MM.1S (cell line): ENCODE measurements around the gene PIGR.

Experiments used
- DNase-seq: peaks from one replicate; pipeline ENCODE4 v3.0.0-alpha.2; 2015
- H2AFZ ChIP-seq: fragments of 300-600 bp; sonication (generic); 2 replicates; pipeline ENCODE4 v1.6.0; 2016; ENCODE audit warnings: antibody characterized with exemption, low read length
- H3F3A ChIP-seq: fragments of 300-600 bp; sonication (generic); 2 replicates; pipeline ENCODE4 v1.6.1; 2016; ENCODE audit warnings: mild to moderate bottlenecking, antibody characterized with exemption, low read length, moderate library complexity, mixed read lengths; ENCODE audit not compliant: insufficient read depth
- H3K27ac ChIP-seq: fragments of 300-600 bp; sonication (generic); 2 replicates; pipeline ENCODE4 v1.5.1; 2016; ENCODE audit warnings: mild to moderate bottlenecking, low read length
- H3K27me3 ChIP-seq: fragments of 300-600 bp; sonication (generic); replicated peaks from 2 replicates; pipeline ENCODE4 v1.6.0; 2016; ENCODE audit warnings: low read length; ENCODE audit not compliant: insufficient read depth
- H3K36me3 ChIP-seq: fragments of 300-600 bp; sonication (generic); replicated peaks from 2 replicates; pipeline ENCODE4 v1.6.1; 2016; ENCODE audit warnings: mild to moderate bottlenecking, low read length, mixed read lengths; ENCODE audit not compliant: insufficient read depth
- H3K4me1 ChIP-seq: fragments of 300-600 bp; sonication (generic); 2 replicates; pipeline ENCODE4 v1.6.1; 2016; ENCODE audit warnings: low read length, mixed read lengths
- H3K4me2 ChIP-seq: fragments of 300-600 bp; sonication (generic); 2 replicates; pipeline ENCODE4 v1.6.0; 2016; ENCODE audit warnings: low read depth, low read length
- H3K4me3 ChIP-seq: fragments of 300-600 bp; sonication (generic); 2 replicates; pipeline ENCODE4 v1.5.1; 2016; ENCODE audit warnings: low read length, mixed read lengths
- H3K79me2 ChIP-seq: fragments of 300-600 bp; sonication (generic); 2 replicates; pipeline ENCODE4 v1.6.1; 2016; ENCODE audit warnings: mixed run types, low read length, mixed read lengths
- H3K9ac ChIP-seq: fragments of 300-600 bp; sonication (generic); 2 replicates; pipeline ENCODE4 v1.6.1; 2016; ENCODE audit warnings: low read length, mixed read lengths
- H3K9me2 ChIP-seq: fragments of 300-600 bp; sonication (generic); replicated peaks from 2 replicates; pipeline ENCODE4 v1.6.1; 2016; ENCODE audit warnings: mild to moderate bottlenecking, low read length, mixed read lengths; ENCODE audit not compliant: insufficient read depth
- H3K9me3 ChIP-seq: fragments of 300-600 bp; sonication (generic); replicated peaks from 2 replicates; pipeline ENCODE4 v1.6.1; 2016; ENCODE audit warnings: mild to moderate bottlenecking, low read length, mixed read lengths; ENCODE audit not compliant: insufficient read depth
- H4K20me1 ChIP-seq: fragments of 300-600 bp; sonication (generic); 2 replicates; pipeline ENCODE4 v1.6.1; 2016; ENCODE audit warnings: mild to moderate bottlenecking, low read length, moderate library complexity, mixed read lengths; ENCODE audit not compliant: insufficient read depth
- EZH2 ChIP-seq: fragments of 300-600 bp; sonication (generic); optimal IDR thresholded peaks from 2 replicates; pipeline ENCODE3; 2017; ENCODE audit warnings: low read depth, mild to moderate bottlenecking, antibody characterized with exemption, low read length, mixed read lengths
- EZH2phosphoT487 ChIP-seq: fragments of 300-600 bp; sonication (generic); IDR thresholded peaks from 2 replicates; pipeline ENCODE4 v1.6.1; 2018; ENCODE audit warnings: antibody characterized with exemption, low read length
- TF ChIP-seq, protein P1 (sequence below): fragments of 300-600 bp; sonication (generic); IDR thresholded peaks from 2 replicates; pipeline ENCODE4 v1.5.1; 2016; ENCODE audit warnings: antibody characterized with exemption, low read length, mixed read lengths

Gene PIGR

DNA sequence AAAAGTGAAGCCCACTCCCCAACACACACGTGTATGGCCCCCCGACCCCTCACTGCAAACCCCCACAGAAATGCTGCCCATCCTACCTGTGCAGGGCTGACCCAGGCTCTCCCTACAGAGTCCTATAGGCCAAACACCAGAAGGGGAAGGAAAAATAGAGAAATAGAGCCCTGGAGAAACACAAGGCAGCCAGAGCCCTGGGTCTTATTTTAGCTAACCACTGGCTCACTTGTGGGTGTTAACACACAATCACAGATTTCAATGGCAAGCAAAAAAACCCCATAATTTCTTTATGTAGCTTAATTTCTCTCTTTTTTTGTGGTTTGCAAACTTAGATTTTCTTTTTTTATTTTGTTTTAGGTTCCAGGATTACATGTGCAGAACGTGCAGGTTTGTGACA is 989 bp upstream of the PIGR start:
- Histone ChIP-seq H4K20me1 (no peaks in the 10 kb centered on the region), H3K9me2 (no peaks in the 10 kb centered on the region), H3K4me3 (no peak overlapping the region), H3K4me1 (no peaks in the 10 kb centered on the region), H3K27ac (no peak overlapping the region), H3K9ac (no peak overlapping the region), H2AFZ (no peak overlapping the region), H3F3A (no peaks in the 10 kb centered on the region), H3K9me3 (no peaks in the 10 kb centered on the region), H3K79me2 (no peaks in the 10 kb centered on the region), H3K27me3 (no peaks in the 10 kb centered on the region), H3K4me2 (no peak overlapping the region), H3K36me3 (no peaks in the 10 kb centered on the region)
- TF ChIP-seq EZH2phosphoT487 (no peak), EZH2 (no peak)
- TF ChIP-seq, protein P1, sequence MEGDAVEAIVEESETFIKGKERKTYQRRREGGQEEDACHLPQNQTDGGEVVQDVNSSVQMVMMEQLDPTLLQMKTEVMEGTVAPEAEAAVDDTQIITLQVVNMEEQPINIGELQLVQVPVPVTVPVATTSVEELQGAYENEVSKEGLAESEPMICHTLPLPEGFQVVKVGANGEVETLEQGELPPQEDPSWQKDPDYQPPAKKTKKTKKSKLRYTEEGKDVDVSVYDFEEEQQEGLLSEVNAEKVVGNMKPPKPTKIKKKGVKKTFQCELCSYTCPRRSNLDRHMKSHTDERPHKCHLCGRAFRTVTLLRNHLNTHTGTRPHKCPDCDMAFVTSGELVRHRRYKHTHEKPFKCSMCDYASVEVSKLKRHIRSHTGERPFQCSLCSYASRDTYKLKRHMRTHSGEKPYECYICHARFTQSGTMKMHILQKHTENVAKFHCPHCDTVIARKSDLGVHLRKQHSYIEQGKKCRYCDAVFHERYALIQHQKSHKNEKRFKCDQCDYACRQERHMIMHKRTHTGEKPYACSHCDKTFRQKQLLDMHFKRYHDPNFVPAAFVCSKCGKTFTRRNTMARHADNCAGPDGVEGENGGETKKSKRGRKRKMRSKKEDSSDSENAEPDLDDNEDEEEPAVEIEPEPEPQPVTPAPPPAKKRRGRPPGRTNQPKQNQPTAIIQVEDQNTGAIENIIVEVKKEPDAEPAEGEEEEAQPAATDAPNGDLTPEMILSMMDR: no peak
- DNase-seq: no peak

DNA sequence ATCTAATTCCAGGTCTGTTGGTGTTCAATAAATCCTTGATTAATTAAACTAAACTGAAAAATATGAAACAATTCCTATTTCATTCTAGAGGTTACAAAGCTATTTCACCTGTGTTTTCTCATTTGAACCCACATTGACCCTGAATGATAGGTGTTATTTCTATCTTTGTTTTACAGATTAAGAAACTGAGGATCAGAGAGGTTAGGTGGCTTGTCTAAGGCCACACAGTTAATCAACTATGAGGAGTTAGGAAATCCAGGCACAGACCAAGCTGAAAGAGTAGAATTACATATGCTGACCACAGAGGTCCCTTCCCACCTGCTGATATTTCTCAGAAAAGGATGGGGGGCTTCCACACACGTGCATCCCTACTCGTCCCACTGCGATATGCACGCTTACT is 487 bp downstream of the PIGR start:
- Histone ChIP-seq H2AFZ (0 out of 2 replicates have a peak overlapping the region, but pooled peaks have one; percentile 28), H3K79me2 (no peaks in the 10 kb centered on the region), H3K27ac (no peak overlapping the region), H3K36me3 (no peaks in the 10 kb centered on the region), H3K9ac (no peak overlapping the region), H3K4me3 (no peak overlapping the region), H4K20me1 (no peaks in the 10 kb centered on the region), H3K27me3 (no peaks in the 10 kb centered on the region), H3K9me3 (no peaks in the 10 kb centered on the region), H3K4me1 (no peaks in the 10 kb centered on the region), H3K9me2 (no peaks in the 10 kb centered on the region), H3K4me2 (0 out of 2 replicates have a peak overlapping the region, but pooled peaks have one; percentile 11), H3F3A (no peaks in the 10 kb centered on the region)
- TF ChIP-seq EZH2: no peak
- TF ChIP-seq, protein P1: no peak
- no peak for TF ChIP-seq EZH2phosphoT487
- DNase-seq: no peak

DNA sequence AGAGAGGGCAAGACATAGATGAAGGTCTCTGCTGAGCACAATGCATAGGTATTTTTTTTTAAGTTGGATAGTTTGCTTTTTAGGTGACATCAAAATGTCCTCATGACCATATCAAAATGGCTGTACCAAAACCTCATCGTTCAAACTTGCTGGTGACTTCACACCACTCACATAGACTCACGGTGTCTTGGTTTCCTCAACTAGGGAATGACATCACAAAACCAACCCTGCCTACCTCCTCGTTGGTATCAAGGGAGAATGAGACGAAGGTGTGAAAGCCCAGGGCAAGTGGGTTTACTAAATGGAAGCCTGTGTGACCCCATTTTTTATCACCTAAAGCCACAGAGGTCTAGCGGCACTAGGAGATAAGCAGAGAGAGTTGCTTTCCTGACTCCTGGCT is 1.6 kb downstream of the PIGR start:
- H3K27me3 ChIP-seq: no peaks in the 10 kb centered on the region
- no peaks in the 10 kb centered on the region for H3K9me3 ChIP-seq
- no peaks in the 10 kb centered on the region for H3K4me1 ChIP-seq
- H2AFZ ChIP-seq: no peak overlapping the region
- DNase-seq: no peak
- H3K9ac ChIP-seq: no peak overlapping the region
- H3K79me2 ChIP-seq: no peaks in the 10 kb centered on the region
- no peaks in the 10 kb centered on the region for H3F3A ChIP-seq
- no peaks in the 10 kb centered on the region for H3K36me3 ChIP-seq
- no peak overlapping the region for H3K4me3 ChIP-seq
- no peak overlapping the region for H3K27ac ChIP-seq
- no peaks in the 10 kb centered on the region for H3K9me2 ChIP-seq
- no peaks in the 10 kb centered on the region for H4K20me1 ChIP-seq
- TF ChIP-seq, protein P1: no peak
- TF ChIP-seq EZH2: no peak
- TF ChIP-seq EZH2phosphoT487: no peak
- H3K4me2 ChIP-seq: no peak overlapping the region
